ENCODE results near the gene TMBIM4.

- TF ChIP-seq CTCF (conservative IDR thresholded peaks at IDR 0.05) (no peak), ZFX (IDR thresholded peaks at IDR 0.05) (no peak)
Measured at GRCh38 chr12:66206141-66206540, 36.3 kb upstream of the TMBIM4 start.

All from C4-2B (cell line).